H1 (cell line): ENCODE data around the gene C8B. TPM values are rescaled to one million over a fixed set of nuclear protein-coding genes. Genes with fewer than 3 reads are reported as not detected.

Experiments
- CTCF ChIA-PET: fragments of 300-600 bp; sonication (Branson Sonifier 250); formaldehyde crosslinking; loops from one replicate; lab custom pipeline; 2021; ENCODE audit not compliant: partially characterized antibody; lab: Charles Lee
- POLR2A ChIA-PET: fragments of 300-600 bp; sonication (Branson Sonifier 250); formaldehyde crosslinking; loops from one replicate; lab custom pipeline; 2021; ENCODE audit warnings: inconsistent platforms; ENCODE audit not compliant: partially characterized antibody; lab: Charles Lee
- DNase-seq, 2 experiments: peaks; one replicate each; pipeline versions ENCODE4 v3.0.0 to v3.0.0-alpha.2; 2010 to 2022; ENCODE audit warnings: low spot score in 2 of 2, low read depth in 1 of 2, mixed read lengths in 1 of 2
- FAIRE-seq: peaks from 2 replicates; lab custom pipeline; 2011; peaks lifted over from hg19 to GRCh38; lab: Jason Lieb, UNC
- H2AFZ ChIP-seq: 2 replicates; pipeline ENCODE4 v1.8.1; 2012; ENCODE audit warnings: low read length, inconsistent platforms
- H2AK5ac ChIP-seq: 2 replicates; pipeline ENCODE4 v1.6.1; 2013; ENCODE audit warnings: low read depth, low read length
- H2BK120ac ChIP-seq: replicated peaks from 2 replicates; pipeline ENCODE3; 2013; ENCODE audit warnings: low read depth, low read length, inconsistent platforms
- H2BK12ac ChIP-seq: 2 replicates; pipeline ENCODE4 v1.6.1; 2013; ENCODE audit warnings: low read depth, low read length
- H2BK15ac ChIP-seq: 2 replicates; pipeline ENCODE4 v1.6.1; 2013; ENCODE audit warnings: low read length
- H2BK20ac ChIP-seq: 2 replicates; pipeline ENCODE4 v1.6.1; 2013; ENCODE audit warnings: low read length
- H2BK5ac ChIP-seq: 2 replicates; pipeline ENCODE4 v1.6.1; 2013; ENCODE audit warnings: low read depth, low read length
- H3K14ac ChIP-seq: 2 replicates; pipeline ENCODE4 v1.6.1; 2013; ENCODE audit warnings: inconsistent platforms; ENCODE audit not compliant: insufficient read length
- H3K18ac ChIP-seq: 2 replicates; pipeline ENCODE4 v1.6.1; 2013; ENCODE audit warnings: low read length; ENCODE audit errors: extremely low read depth
- H3K23ac ChIP-seq: 2 replicates; pipeline ENCODE4 v1.6.1; 2013; ENCODE audit warnings: inconsistent platforms; ENCODE audit not compliant: insufficient read length
- H3K23me2 ChIP-seq: 2 replicates; pipeline ENCODE4 v1.6.1; 2013; ENCODE audit warnings: low read depth, low read length
- H3K27ac ChIP-seq: 2 replicates; pipeline ENCODE4 v1.6.1; 2011; ENCODE audit warnings: low read depth, low read length, inconsistent platforms
- H3K27me3 ChIP-seq, 4 experiments: replicated peaks in 1 of 4; 1 replicate in 1 of 4; 2 replicates in 3 of 4; pipeline versions ENCODE4 v1.6.1 to v1.8.1; 2011 to 2013; ENCODE audit warnings: low read length in 3 of 4, mild to moderate bottlenecking in 3 of 4, inconsistent platforms in 2 of 4, mixed read lengths in 2 of 4, moderate library complexity in 1 of 4; ENCODE audit not compliant: control insufficient read depth in 3 of 4, insufficient read depth in 3 of 4; ENCODE audit errors: extremely low read depth in 1 of 4
- H3K36me3 ChIP-seq, 4 experiments: 2 replicates each; pipeline versions ENCODE4 v1.6.1 to v1.8.1; 2011 to 2013; ENCODE audit warnings: mild to moderate bottlenecking in 4 of 4, low read length in 3 of 4, moderate library complexity in 2 of 4, control low read depth in 1 of 4, inconsistent platforms in 1 of 4; ENCODE audit not compliant: insufficient read depth in 4 of 4, control insufficient read depth in 2 of 4
- H3K4ac ChIP-seq: replicated peaks from 2 replicates; pipeline ENCODE3; 2013; ENCODE audit warnings: low read length, low read depth, mixed read lengths, inconsistent platforms; ENCODE audit not compliant: insufficient read length
- H3K4me1 ChIP-seq, 4 experiments: replicated peaks in 1 of 4; 1 replicate in 1 of 4; 2 replicates in 3 of 4; pipeline versions ENCODE4 v1.6.1 to v1.8.1; 2011 to 2013; ENCODE audit warnings: low read length in 3 of 4, inconsistent platforms in 2 of 4, mixed read lengths in 1 of 4; ENCODE audit not compliant: insufficient read depth in 4 of 4, control insufficient read depth in 3 of 4
- H3K4me2 ChIP-seq, 2 experiments: 2 replicates each; pipeline versions ENCODE4 v1.6.1 to v1.8.1; 2011 to 2013; ENCODE audit warnings: low read depth in 2 of 2, low read length in 2 of 2, control low read depth in 1 of 2, inconsistent platforms in 1 of 2, mild to moderate bottlenecking in 1 of 2; ENCODE audit not compliant: insufficient read depth in 1 of 2
- H3K4me3 ChIP-seq, 4 experiments: fragments of 200-600, 300-600 bp in 1 of 4; sonication (generic), shearing (Covaris generic), sonication (Bioruptor Twin) in 1 of 4; 2 replicates each; pipeline versions ENCODE4 v1.5.1 to v1.8.1; 2011 to 2016; ENCODE audit warnings: low read length in 4 of 4, low read depth in 3 of 4, control low read depth in 2 of 4, inconsistent platforms in 2 of 4, mild to moderate bottlenecking in 2 of 4, mixed read lengths in 1 of 4, moderate library complexity in 1 of 4; ENCODE audit not compliant: insufficient read depth in 2 of 4; ENCODE audit errors: extremely low read depth in 1 of 4
- H3K56ac ChIP-seq: replicated peaks from 2 replicates; pipeline ENCODE3; 2013; ENCODE audit warnings: low read depth, mild to moderate bottlenecking, mixed read lengths, low read length, inconsistent platforms; ENCODE audit not compliant: insufficient read length
- H3K79me1 ChIP-seq: 2 replicates; pipeline ENCODE4 v1.6.1; 2013; ENCODE audit warnings: low read depth, low read length, control low read depth
- H3K79me2 ChIP-seq, 2 experiments: 2 replicates each; pipeline versions ENCODE4 v1.6.1 to v1.8.1; 2012 to 2013; ENCODE audit warnings: low read length in 2 of 2, mild to moderate bottlenecking in 2 of 2, inconsistent platforms in 1 of 2; ENCODE audit not compliant: insufficient read depth in 2 of 2, control insufficient read depth in 1 of 2
- H3K9ac ChIP-seq, 4 experiments: replicated peaks in 1 of 4; 1 replicate in 1 of 4; 2 replicates in 3 of 4; pipeline versions ENCODE4 v1.6.1 to v1.8.1; 2011 to 2013; ENCODE audit warnings: low read depth in 3 of 4, low read length in 3 of 4, control low read depth in 2 of 4, mild to moderate bottlenecking in 2 of 4, moderate library complexity in 2 of 4, inconsistent platforms in 1 of 4; ENCODE audit errors: extremely low read depth in 1 of 4
- H3K9me3 ChIP-seq, 2 experiments: 2 replicates each; pipeline versions ENCODE4 v1.6.1 to v1.8.1; 2012 to 2013; ENCODE audit warnings: mild to moderate bottlenecking in 2 of 2, moderate library complexity in 2 of 2, control low read depth in 1 of 2, inconsistent platforms in 1 of 2, low read depth in 1 of 2, low read length in 1 of 2, mixed read lengths in 1 of 2; ENCODE audit not compliant: insufficient read depth in 2 of 2
- H4K20me1 ChIP-seq, 2 experiments: replicated peaks in 1 of 2; 2 replicates each; pipeline versions ENCODE3 to v1.8.1; 2011 to 2013; ENCODE audit warnings: inconsistent platforms in 2 of 2, low read length in 2 of 2, mild to moderate bottlenecking in 1 of 2; ENCODE audit not compliant: insufficient read depth in 2 of 2, control insufficient read depth in 1 of 2
- H4K5ac ChIP-seq: 2 replicates; pipeline ENCODE4 v1.6.1; 2013; ENCODE audit warnings: low read length, low read depth, mixed read lengths, inconsistent platforms; ENCODE audit not compliant: insufficient read length
- H4K8ac ChIP-seq: 2 replicates; pipeline ENCODE4 v1.8.0; 2013; ENCODE audit warnings: mild to moderate bottlenecking, moderate library complexity, low read length, inconsistent platforms; ENCODE audit not compliant: insufficient read depth; ENCODE audit errors: extremely low read depth
- H4K91ac ChIP-seq: replicated peaks from 2 replicates; pipeline ENCODE3; 2013; ENCODE audit warnings: low read length, mixed read lengths, inconsistent platforms; ENCODE audit not compliant: insufficient read length
- BCL11A ChIP-seq, 2 experiments: IDR thresholded peaks; one replicate each; pipeline ENCODE4 v1.6.1; 2011; ENCODE audit warnings: low read depth in 2 of 2, low read length in 2 of 2, mild to moderate bottlenecking in 2 of 2
- BRCA1 ChIP-seq: IDR thresholded peaks from 2 replicates; pipeline ENCODE4 v1.6.1; 2012; ENCODE audit warnings: low read depth, low read length, improper control_type of control experiment
- CHD2 ChIP-seq: IDR thresholded peaks from 2 replicates; pipeline ENCODE4 v1.6.1; 2012; ENCODE audit warnings: low read length, improper control_type of control experiment
- JUN ChIP-seq: IDR thresholded peaks from 2 replicates; pipeline ENCODE4 v1.6.1; 2011; ENCODE audit warnings: low read depth, mild to moderate bottlenecking, improper control_type of control experiment, low read length
- KDM1A ChIP-seq: fragments of 200-600, 300-600 bp; sonication (generic); IDR thresholded peaks from 2 replicates; pipeline ENCODE4 v1.7.1; 2016; ENCODE audit warnings: mild to moderate bottlenecking, low read length, borderline replicate concordance
- KDM4A ChIP-seq: IDR thresholded peaks from one replicate; pipeline ENCODE4 v1.7.1; 2012; ENCODE audit warnings: low read depth, mild to moderate bottlenecking, moderate library complexity, low read length, inconsistent platforms; ENCODE audit not compliant: severe bottlenecking
- MAFK ChIP-seq: IDR thresholded peaks from 2 replicates; pipeline ENCODE4 v1.6.1; 2012; ENCODE audit warnings: low read depth, mild to moderate bottlenecking, improper control_type of control experiment, low read length
- SAP30 ChIP-seq: fragments of 300-600 bp; sonication (generic); IDR thresholded peaks from 2 replicates; pipeline ENCODE4 v1.7.1; 2012; ENCODE audit warnings: low read length, moderate library complexity, mild to moderate bottlenecking, inconsistent platforms; ENCODE audit not compliant: insufficient read depth, insufficient replicate concordance
- SP1 ChIP-seq: IDR thresholded peaks from 2 replicates; pipeline ENCODE4 v1.6.1; 2011; ENCODE audit warnings: low read depth, low read length
- SP2 ChIP-seq: IDR thresholded peaks from 2 replicates; pipeline ENCODE4 v1.6.1; 2012; ENCODE audit warnings: mild to moderate bottlenecking, low read length, inconsistent platforms
- TAF1 ChIP-seq: IDR thresholded peaks from 2 replicates; pipeline ENCODE4 v1.6.1; 2011; ENCODE audit warnings: mild to moderate bottlenecking, low read depth, low read length
- TBP ChIP-seq: IDR thresholded peaks from 2 replicates; pipeline ENCODE4 v1.6.1; 2011; ENCODE audit warnings: low read depth, low read length, improper control_type of control experiment
- WGBS, 2 experiments: shearing (Covaris generic) in 1 of 2; methylation state at CpG; one replicate each; pipeline versions ENCODE4 v1.1.6 to v1.1.7; 2013 to 2015; ENCODE audit warnings: low lambda C conversion rate in 2 of 2, mixed read lengths in 2 of 2, inconsistent platforms in 1 of 2, low coverage in 1 of 2, missing lambda C conversion rate in 1 of 2; ENCODE audit not compliant: insufficient replicate concordance in 2 of 2, insufficient coverage in 1 of 2, insufficient read length in 1 of 2; ENCODE audit errors: extremely low coverage in 1 of 2, missing lambda C conversion rate in 1 of 2; 5-methylcytosine and 5-hydroxymethylcytosine counted together
- polyA plus RNA-seq, 7 experiments: library from polyadenylated mRNA; depleted of rRNA in 3 of 7; stranded (reverse) in 5 of 7; unstranded in 2 of 7; fragments of >200 nt in 5 of 7; fragments of 200-250 nt in 2 of 7; gene quantifications; 1 replicate in 5 of 7; 2 replicates in 1 of 7; 4 replicates in 1 of 7; pipeline versions ENCODE4 v1.2.1 to v1.2.3, GENCODE V29; 2011 to 2013; ENCODE audit warnings: missing spikeins in 2 of 7, mixed read lengths in 2 of 7
- total RNA-seq: library from RNA; stranded (reverse); fragmentation: NEBNext Ultra II Directional; extraction: Animal tissue kit (Norgen Biotek cat#: 25700); gene quantifications from 2 replicates; pipeline ENCODE4 v1.2.1, GENCODE V29; 2021
- TF ChIP-seq, protein P1 (sequence below), 3 experiments: IDR thresholded peaks; 1 replicate in 2 of 3; 2 replicates in 1 of 3; pipeline versions ENCODE4 v1.5.1 to v1.6.1; 2011; ENCODE audit warnings: low read length in 3 of 3, mild to moderate bottlenecking in 3 of 3, inconsistent platforms in 2 of 3, low read depth in 1 of 3, moderate library complexity in 1 of 3; ENCODE audit not compliant: insufficient read depth in 1 of 3; ENCODE audit errors: control extremely low read depth in 1 of 3

Gene C8B
- total and polyA plus RNA-seq, 2 of the 8 experiments (the other 6 are each of a cell fraction or from before 2014, with no cell fraction given): not detected

DNA sequence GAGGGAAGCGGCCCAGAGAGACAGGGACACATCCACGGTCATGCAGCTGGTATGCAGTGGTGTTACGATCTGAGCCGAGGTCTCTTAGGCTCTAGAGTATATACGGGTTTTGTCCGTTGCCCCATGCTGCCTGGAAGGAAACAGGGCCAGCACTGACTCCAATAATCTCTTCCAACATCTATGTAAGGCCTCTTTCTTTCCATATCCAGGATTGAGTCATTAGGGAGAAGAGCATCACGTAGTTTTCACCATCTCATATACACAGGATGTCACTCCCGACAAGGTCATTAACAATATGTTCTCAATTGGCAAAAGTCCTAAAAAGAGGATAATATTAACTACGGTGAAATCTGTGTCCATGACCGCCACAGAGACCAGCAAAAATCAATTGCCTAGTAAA lies 4.4 kb downstream of the C8B start:
- Histone ChIP-seq H3K4me2 (no peak overlapping the region), H3K9ac (no peak overlapping the region), H2BK20ac (no peak overlapping the region), H3K4ac (no peak overlapping the region), H3K27me3 (no peaks in the 10 kb centered on the region), H4K5ac (no peak overlapping the region), H3K9me3 (no peaks in the 10 kb centered on the region), H2BK12ac (no peak overlapping the region), H3K18ac (no peak overlapping the region), H4K8ac (no peak overlapping the region), H3K23ac (no peak overlapping the region), H2BK5ac (no peak overlapping the region), H3K56ac (no peak overlapping the region), H3K79me1 (no peaks in the 10 kb centered on the region), H3K4me1 (no peaks in the 10 kb centered on the region), H3K79me2 (no peaks in the 10 kb centered on the region), H2BK120ac (no peak overlapping the region), H4K91ac (no peak overlapping the region), H4K20me1 (no peaks in the 10 kb centered on the region), H2AFZ (no peak overlapping the region), H3K14ac (no peak overlapping the region), H3K36me3 (no peaks in the 10 kb centered on the region), H3K23me2 (no peaks in the 10 kb centered on the region), H3K4me3 (no peak overlapping the region), H2AK5ac (no peak overlapping the region), H3K27ac (no peak overlapping the region), H2BK15ac (no peak overlapping the region)
- ChIA-PET POLR2A (no interaction called here), CTCF (interaction anchor here (0.8 to 13.5 kb wide), 2 partner anchors 17 to 128 kb away, joined by 3 to 193 read pairs; no protein-coding TSS in a partner anchor)
- DNase-seq: no peak
- WGBS, 2 experiments: 88% methylated on average over 10 of the region's 10 CpGs; no CpG with 5 or more reads in 1 of the 2 experiments
- FAIRE-seq: no peak
- TF ChIP-seq, protein P1, sequence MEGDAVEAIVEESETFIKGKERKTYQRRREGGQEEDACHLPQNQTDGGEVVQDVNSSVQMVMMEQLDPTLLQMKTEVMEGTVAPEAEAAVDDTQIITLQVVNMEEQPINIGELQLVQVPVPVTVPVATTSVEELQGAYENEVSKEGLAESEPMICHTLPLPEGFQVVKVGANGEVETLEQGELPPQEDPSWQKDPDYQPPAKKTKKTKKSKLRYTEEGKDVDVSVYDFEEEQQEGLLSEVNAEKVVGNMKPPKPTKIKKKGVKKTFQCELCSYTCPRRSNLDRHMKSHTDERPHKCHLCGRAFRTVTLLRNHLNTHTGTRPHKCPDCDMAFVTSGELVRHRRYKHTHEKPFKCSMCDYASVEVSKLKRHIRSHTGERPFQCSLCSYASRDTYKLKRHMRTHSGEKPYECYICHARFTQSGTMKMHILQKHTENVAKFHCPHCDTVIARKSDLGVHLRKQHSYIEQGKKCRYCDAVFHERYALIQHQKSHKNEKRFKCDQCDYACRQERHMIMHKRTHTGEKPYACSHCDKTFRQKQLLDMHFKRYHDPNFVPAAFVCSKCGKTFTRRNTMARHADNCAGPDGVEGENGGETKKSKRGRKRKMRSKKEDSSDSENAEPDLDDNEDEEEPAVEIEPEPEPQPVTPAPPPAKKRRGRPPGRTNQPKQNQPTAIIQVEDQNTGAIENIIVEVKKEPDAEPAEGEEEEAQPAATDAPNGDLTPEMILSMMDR (IDR thresholded peaks at IDR 0.05; ENCODE audit: control extremely low read depth in 1 of 3, insufficient read depth in 1 of 3, low read depth in 1 of 3, low read length in 3 of 3): no peak
- no peak for TF ChIP-seq KDM4A
- TF ChIP-seq BRCA1: no peak
- no peak for TF ChIP-seq SAP30
- no peak for TF ChIP-seq KDM1A
- TF ChIP-seq JUN: no peak
- no peak for TF ChIP-seq CHD2
- no peak for TF ChIP-seq MAFK
- TF ChIP-seq SP2: no peak
- no peak for TF ChIP-seq TBP
- TF ChIP-seq TAF1: no peak
- TF ChIP-seq BCL11A (IDR thresholded peaks at IDR 0.05; ENCODE audit: low read depth in 2 of 2, low read length in 2 of 2): no peak
- no peak for TF ChIP-seq SP1
